GM10248 (cell line): ENCODE data around the gene CABP4.

Source experiments
- CTCF ChIA-PET: fragments of 300-600 bp; sonication (Branson Sonifier 250); formaldehyde crosslinking; extraction: SDS; loops from one replicate; lab custom pipeline; 2021; ENCODE audit warnings: antibody characterized with exemption; lab: Yijun Ruan, JAX
- POLR2A ChIA-PET: fragments of 350-650 bp; sonication (Branson Sonifier 250); formaldehyde crosslinking; extraction: SDS; loops from one replicate; lab custom pipeline; 2020; ENCODE audit warnings: antibody characterized with exemption; lab: Yijun Ruan, JAX
- DNase-seq: peaks from one replicate; pipeline ENCODE4 v3.0.0; 2012; ENCODE audit errors: extremely low spot score
- CTCF ChIP-seq: IDR thresholded peaks from 2 replicates; pipeline ENCODE4 v1.5.1; 2012; ENCODE audit warnings: mild to moderate bottlenecking, low read depth; ENCODE audit errors: extremely low read depth, missing control alignments, control extremely low read depth

CABP4 gene

GRCh38 chr11:67451658-67451976 is 3.5 kb upstream of the CABP4 start:
- no peak for DNase-seq
- POLR2A ChIA-PET, result interaction anchor here (0.8 to 1.1 kb wide), 2 partner anchors 10 to 17 kb away, joined by 3 read pairs; partner anchors contain the start of gene TMEM134

GRCh38 chr11:67452141-67452952 is 2.8 kb upstream of the CABP4 start, which contains the start of gene GPR152:
Gene GPR152, minus strand, starts transcription at chr11:67452729. Its CDS starts 5 bp downstream, at chr11:67452724.
- no peak for DNase-seq
- no peak for TF ChIP-seq CTCF
- POLR2A ChIA-PET, result interaction anchor here (0.8 to 1.1 kb wide), 3 partner anchors 11 to 38 kb away, joined by 3 read pairs; partner anchors contain the start of gene TMEM134
- CTCF ChIA-PET, result no interaction called here

More at GRCh38 chr11:67451658-67451976, 3.5 kb upstream of the CABP4 start:
- no peak for TF ChIP-seq CTCF
- CTCF ChIA-PET, result no interaction called here

- CTCF ChIA-PET, result interaction anchor here (1.1 kb wide), 1 partner anchor 103 kb away, joined by 3 read pairs; no protein-coding TSS in a partner anchor
- POLR2A ChIA-PET, result interaction anchor here (0.5 kb wide), 1 partner anchor 23 kb away, joined by 6 read pairs; no protein-coding TSS in a partner anchor
- TF ChIP-seq CTCF, result no peak
- no peak for DNase-seq
Observed at GRCh38 chr11:67453816-67454732, 1.1 kb upstream of the CABP4 start.

- ChIA-PET CTCF (interaction anchor here (1.0 to 1.7 kb wide), 2 partner anchors 29 to 110 kb away, joined by 3 to 6 read pairs; no protein-coding TSS in a partner anchor), POLR2A (interaction anchor here (0.8 kb wide), 1 partner anchor 12 kb away, joined by 3 read pairs; no protein-coding TSS in a partner anchor)
- TF ChIP-seq CTCF, result no peak
- no peak for DNase-seq
Observed at GRCh38 chr11:67456068-67456705, 1.0 kb downstream of the CABP4 start.

- no peak for TF ChIP-seq CTCF
- no peak for DNase-seq
- ChIA-PET POLR2A (no interaction called here), CTCF (interaction anchor here (1.7 kb wide), 1 partner anchor 112 kb away, joined by 6 read pairs; no protein-coding TSS in a partner anchor)
Observed at GRCh38 chr11:67457453-67457852, 2.3 kb downstream of the CABP4 start.
